HL-60/S4 (cell line): ENCODE data around the gene RER1.

Source experiments
- in situ Hi-C: fragments of 300-500 bp; cut with MboI; formaldehyde crosslinking; loops from 2 replicates; pipeline ENCODE4 v1.14.3; 2022; ENCODE audit warnings: low sequenced_read_pairs

Gene RER1

GRCh38 chr1:2404890-2405511 lies 13.4 kb downstream of the RER1 start:
- in situ Hi-C loops: no loop called here

- in situ Hi-C loops: no loop called here
Measured at GRCh38 chr1:2405588-2406295, 14.1 kb downstream of the RER1 start.

GRCh38 chr1:2406451-2407041 lies 14.9 kb downstream of the RER1 start:
- in situ Hi-C loops: no loop called here

GRCh38 chr1:2407166-2407990 lies 15.7 kb downstream of the RER1 start:
- in situ Hi-C loops: no loop called here

- in situ Hi-C loops: no loop called here
Measured at GRCh38 chr1:2407991-2408275, 16.3 kb downstream of the RER1 start.

- in situ Hi-C loops: no loop called here
Measured at GRCh38 chr1:2408456-2408855, 16.8 kb downstream of the RER1 start.

GRCh38 chr1:2408859-2409276 lies 17.2 kb downstream of the RER1 start:
- in situ Hi-C loops: no loop called here

- in situ Hi-C loops: loop anchor here (10.0 kb wide), 2 partner anchors 135 to 395 kb away; partner anchors contain the start of gene TTC34
Measured at GRCh38 chr1:2409745-2410144, 18.1 kb downstream of the RER1 start.

GRCh38 chr1:2411801-2412394 lies 20.3 kb downstream of the RER1 start:
- in situ Hi-C loops: loop anchor here (10.0 kb wide), 2 partner anchors 133 to 393 kb away; partner anchors contain the start of gene TTC34

- in situ Hi-C loops: loop anchor here (10.0 kb wide), 2 partner anchors 132 to 392 kb away; partner anchors contain the start of gene TTC34
Measured at GRCh38 chr1:2412395-2412772, 20.7 kb downstream of the RER1 start, which contains the start of gene PEX10. PEX10 (minus strand) TSS chr1:2412564; CDS start chr1:2412502, 62 bp downstream.

GRCh38 chr1:2412773-2413494 lies 21.3 kb downstream of the RER1 start:
- in situ Hi-C loops: loop anchor here (10.0 kb wide), 2 partner anchors 132 to 392 kb away; partner anchors contain the start of gene TTC34

- in situ Hi-C loops: loop anchor here (10.0 kb wide), 2 partner anchors 131 to 391 kb away; partner anchors contain the start of gene TTC34
Measured at GRCh38 chr1:2413495-2414296, 22.1 kb downstream of the RER1 start.

GRCh38 chr1:2414297-2414958 lies 22.8 kb downstream of the RER1 start:
- in situ Hi-C loops: loop anchor here (10.0 kb wide), 2 partner anchors 130 to 390 kb away; partner anchors contain the start of gene TTC34

- in situ Hi-C loops: loop anchor here (10.0 kb wide), 2 partner anchors 129 to 389 kb away; partner anchors contain the start of gene TTC34
Measured at GRCh38 chr1:2415337-2415736, 23.7 kb downstream of the RER1 start.

GRCh38 chr1:2415801-2416208 lies 24.2 kb downstream of the RER1 start:
- in situ Hi-C loops: loop anchor here (10.0 kb wide), 2 partner anchors 129 to 389 kb away; partner anchors contain the start of gene TTC34

GRCh38 chr1:2416403-2416802 lies 24.8 kb downstream of the RER1 start:
- in situ Hi-C loops: loop anchor here (10.0 kb wide), 2 partner anchors 128 to 388 kb away; partner anchors contain the start of gene TTC34

- in situ Hi-C loops: loop anchor here (10.0 kb wide), 2 partner anchors 128 to 388 kb away; partner anchors contain the start of gene TTC34
Measured at GRCh38 chr1:2417083-2417832, 25.6 kb downstream of the RER1 start.
